Astrocyte (in vitro differentiated cells and primary cell): ENCODE measurements around the gene RIPOR3. TPM values are rescaled to one million over a fixed set of nuclear protein-coding genes. Genes with fewer than 3 reads are reported as not detected.

Experiments
- DNase-seq: peaks from one replicate; pipeline ENCODE4 v3.0.0-alpha.2; 2010; ENCODE audit warnings: low read depth
- FAIRE-seq: peaks from 2 replicates; lab custom pipeline; 2011; peaks lifted over from hg19 to GRCh38; lab: Jason Lieb, UNC
- H2AFZ ChIP-seq: 2 replicates; pipeline ENCODE4 v1.6.0; 2012; ENCODE audit warnings: low read depth, low read length, inconsistent platforms
- H3K27ac ChIP-seq: 2 replicates; pipeline ENCODE4 v1.5.1; 2011; ENCODE audit warnings: low read depth, low read length, inconsistent platforms
- H3K27me3 ChIP-seq: 2 replicates; pipeline ENCODE4 v1.6.0; 2011; ENCODE audit warnings: low read length, inconsistent platforms; ENCODE audit not compliant: insufficient read depth
- H3K36me3 ChIP-seq: 2 replicates; pipeline ENCODE4 v1.5.1; 2011; ENCODE audit warnings: low read length, inconsistent platforms; ENCODE audit not compliant: insufficient read depth
- H3K4me1 ChIP-seq: 2 replicates; pipeline ENCODE4 v1.5.1; 2011; ENCODE audit warnings: low read length, inconsistent platforms; ENCODE audit not compliant: insufficient read depth
- H3K4me2 ChIP-seq: 2 replicates; pipeline ENCODE4 v1.6.0; 2012; ENCODE audit warnings: low read length, inconsistent platforms
- H3K4me3 ChIP-seq: 2 replicates; pipeline ENCODE4 v1.5.1; 2011; ENCODE audit warnings: low read depth, mild to moderate bottlenecking, low read length, inconsistent platforms; ENCODE audit not compliant: insufficient read depth
- H3K79me2 ChIP-seq: 2 replicates; pipeline ENCODE4 v1.6.0; 2012; ENCODE audit warnings: mild to moderate bottlenecking, low read length, inconsistent platforms; ENCODE audit not compliant: insufficient read depth
- H3K9ac ChIP-seq: 2 replicates; pipeline ENCODE4 v1.6.0; 2012; ENCODE audit warnings: mild to moderate bottlenecking, low read length, inconsistent platforms
- H3K9me3 ChIP-seq: 2 replicates; pipeline ENCODE4 v1.5.1; 2012; ENCODE audit warnings: low read depth, mild to moderate bottlenecking, low read length, inconsistent platforms; ENCODE audit not compliant: insufficient read depth
- H4K20me1 ChIP-seq: 2 replicates; pipeline ENCODE4 v1.6.0; 2012; ENCODE audit warnings: low read length, inconsistent platforms; ENCODE audit not compliant: insufficient read depth
- H3K27ac Mint-ChIP-seq: one replicate; pipeline ENCODE4 v1.8.0; 2021; ENCODE audit warnings: mild to moderate bottlenecking, mixed read lengths; ENCODE audit not compliant: unreplicated experiment
- H3K27me3 Mint-ChIP-seq: one replicate; pipeline ENCODE4 v1.8.0; 2021; ENCODE audit warnings: low read depth, mixed read lengths; ENCODE audit not compliant: unreplicated experiment
- H3K36me3 Mint-ChIP-seq: one replicate; pipeline ENCODE4 v1.8.0; 2021; ENCODE audit warnings: low read depth, mixed read lengths; ENCODE audit not compliant: unreplicated experiment
- H3K4me1 Mint-ChIP-seq: one replicate; pipeline ENCODE4 v1.8.0; 2021; ENCODE audit warnings: low read depth, mixed read lengths; ENCODE audit not compliant: unreplicated experiment
- H3K4me3 Mint-ChIP-seq: one replicate; pipeline ENCODE4 v1.8.0; 2021; ENCODE audit warnings: mild to moderate bottlenecking, moderate library complexity, mixed read lengths; ENCODE audit not compliant: unreplicated experiment
- H3K9me3 Mint-ChIP-seq: one replicate; pipeline ENCODE4 v1.8.0; 2021; ENCODE audit warnings: mild to moderate bottlenecking, mixed read lengths; ENCODE audit not compliant: unreplicated experiment
- CTCF ChIP-seq: IDR thresholded peaks from 2 replicates; pipeline ENCODE4 v1.5.1; 2011; ENCODE audit warnings: low read depth, mild to moderate bottlenecking, inconsistent platforms, low read length, moderate library complexity; ENCODE audit not compliant: insufficient read depth
- EZH2 ChIP-seq: IDR thresholded peaks from 2 replicates; pipeline ENCODE4 v1.6.1; 2012; ENCODE audit warnings: mild to moderate bottlenecking, low read length, inconsistent platforms; ENCODE audit not compliant: insufficient read depth
- total RNA-seq: library from RNA; stranded (reverse); gene quantifications from 2 replicates; pipeline ENCODE4 v1.2.1, GENCODE V29; 2021

Gene RIPOR3
- total RNA-seq, 1 donor from 2014 or later, result 0.39 TPM

GRCh38 chr20:50585214-50585613 lies 106.1 kb downstream of the RIPOR3 start:
- no peak overlapping the region for H3K27ac ChIP-seq
- peaks cover 50% of the 10 kb centered on the region for H3K36me3 ChIP-seq
- no peak for FAIRE-seq
- no peaks in the 10 kb centered on the region for H3K9me3 Mint-ChIP-seq
- H3K9ac ChIP-seq, result no peak overlapping the region
- H3K4me1 Mint-ChIP-seq, result no peaks in the 10 kb centered on the region
- no peaks in the 10 kb centered on the region for H3K9me3 ChIP-seq
- H3K4me3 Mint-ChIP-seq, result no peak overlapping the region
- no peaks in the 10 kb centered on the region for H3K79me2 ChIP-seq
- DNase-seq, result no peak
- peaks cover 10% of the 10 kb centered on the region for H3K36me3 Mint-ChIP-seq
- TF ChIP-seq CTCF (no peak), EZH2 (no peak)
- peaks cover 54% of the 10 kb centered on the region for H4K20me1 ChIP-seq
- H2AFZ ChIP-seq, result no peak overlapping the region
- H3K4me3 ChIP-seq, result no peak overlapping the region
- no peak overlapping the region for H3K27ac Mint-ChIP-seq
- no peaks in the 10 kb centered on the region for H3K27me3 ChIP-seq
- no peak overlapping the region for H3K4me2 ChIP-seq
- H3K4me1 ChIP-seq, result no peaks in the 10 kb centered on the region
- no peaks in the 10 kb centered on the region for H3K27me3 Mint-ChIP-seq

GRCh38 chr20:50584687-50585086 lies 106.7 kb downstream of the RIPOR3 start:
- no peaks in the 10 kb centered on the region for H3K4me1 Mint-ChIP-seq

More at GRCh38 chr20:50584687-50585086, 106.7 kb downstream of the RIPOR3 start:
- Mint-ChIP-seq H3K4me3 (no peak overlapping the region), H3K27ac (no peak overlapping the region), H3K27me3 (no peaks in the 10 kb centered on the region), H3K9me3 (no peaks in the 10 kb centered on the region), H3K36me3 (peaks cover 11% of the 10 kb centered on the region)
- FAIRE-seq (no peak), DNase-seq (no peak)
- H3K9ac ChIP-seq, result no peak overlapping the region
- H3K27ac ChIP-seq, result no peak overlapping the region
- H3K79me2 ChIP-seq, result no peaks in the 10 kb centered on the region
- H2AFZ ChIP-seq, result no peak overlapping the region
- no peaks in the 10 kb centered on the region for H3K27me3 ChIP-seq
- H3K4me3 ChIP-seq, result no peak overlapping the region
- H3K4me1 ChIP-seq, result no peaks in the 10 kb centered on the region
- no peak overlapping the region for H3K4me2 ChIP-seq
- TF ChIP-seq EZH2, result no peak
- TF ChIP-seq CTCF, result no peak
- no peaks in the 10 kb centered on the region for H3K9me3 ChIP-seq
- H3K36me3 ChIP-seq, result peaks cover 52% of the 10 kb centered on the region
- peaks cover 54% of the 10 kb centered on the region for H4K20me1 ChIP-seq
